Adrenal gland (tissue), 19 donors: ENCODE data around the gene SETD3. TPM values are rescaled to one million over a fixed set of nuclear protein-coding genes. Genes with fewer than 3 reads are reported as not detected.
A peak's percentile ranks its signal among the peaks of the same experiment; 100 is the strongest.

Source experiments
- DNase-seq, 7 donors: peaks; one replicate each; pipeline ENCODE4 v3.0.0-alpha.2; 2019 to 2020
- H3K27ac ChIP-seq, 5 donors: fragments of 200-600 bp; sonication (generic) in 4 of 5; 1 replicate in 3 of 5; 2 replicates in 2 of 5; pipeline versions ENCODE4 v1.5.1 to v1.8.0; 2016 to 2020; ENCODE audit warnings: mild to moderate bottlenecking in 1 of 5
- H3K27me3 ChIP-seq: fragments of 200-600 bp; 2 replicates; pipeline ENCODE4 v1.8.0; 2021
- H3K36me3 ChIP-seq, 2 donors: fragments of 200-600 bp; replicated peaks in 1 of 2; 1 replicate in 1 of 2; 2 replicates in 1 of 2; pipeline versions ENCODE4 v1.5.1 to v1.8.0; 2018 to 2022
- H3K4me1 ChIP-seq, 2 donors: fragments of 200-600 bp; replicated peaks in 1 of 2; 1 replicate in 1 of 2; 2 replicates in 1 of 2; pipeline versions ENCODE4 v1.5.1 to v1.8.0; 2018 to 2021
- H3K4me3 ChIP-seq, 4 donors: fragments of 200-600 bp; sonication (generic) in 3 of 4; one replicate each; pipeline ENCODE4 v1.5.1; 2016 to 2018
- H3K9me3 ChIP-seq, 3 donors: fragments of 200-600 bp; sonication (generic) in 1 of 3; replicated peaks in 1 of 3; 1 replicate in 2 of 3; 2 replicates in 1 of 3; pipeline versions ENCODE4 v1.5.1 to v1.8.0; 2016 to 2021
- POLR2A ChIP-seq, 2 donors: fragments of 450-650 bp; IDR thresholded peaks; one replicate each; pipeline ENCODE4 v1.6.1; 2017; ENCODE audit warnings: antibody characterized with exemption in 2 of 2, mild to moderate bottlenecking in 2 of 2, moderate library complexity in 1 of 2
- WGBS, 4 donors: extraction: QIAGEN DNeasy Blood & Tissue Kit in 2 of 4; methylation state at CpG; one replicate each; pipeline versions ENCODE4 v1.1.5 to v1.1.7; 2013 to 2017; 5-methylcytosine and 5-hydroxymethylcytosine counted together
- intact Hi-C, 2 donors: fragments of 100-400 bp; cut with DNase I; formaldehyde crosslinking; loops; one replicate each; pipeline versions ENCODE4 v1.14.1 to v1.15.0; 2022 to 2023
- long read RNA-seq, 10 donors: library from polyadenylated mRNA in 3 of 10; unstranded in 2 of 10; stranded (forward) in 1 of 10; transcript quantifications; one replicate each; pipeline ENCODE4 v2.0.0 and lab custom pipeline, GENCODE V29; 2021 to 2026
- polyA plus RNA-seq, 3 donors: library from polyadenylated mRNA; stranded (reverse); fragments of 200-250 nt in 2 of 3; fragments of 350-450 nt in 1 of 3; fragmentation: Illumina TruSeq in 1 of 3; extraction: RNeasy Lipid Tissue Mini Kit (QIAGEN cat#74804) in 1 of 3; gene quantifications; one replicate each; pipeline ENCODE4 v1.2.3, GENCODE V29; 2013 to 2014
- total RNA-seq, 9 donors: library from RNA; depleted of rRNA in 4 of 9; stranded (reverse); fragments of >200 nt in 4 of 9; fragments of 120-200 nt in 1 of 9; fragmentation: NEBNext Ultra II Directional in 1 of 9; extraction: Animal tissue kit (Norgen Biotek cat#: 25700) in 1 of 9; gene quantifications; one replicate each; pipeline versions ENCODE4 v1.1.0 to v1.2.4, GENCODE V29; 2013 to 2023
- TF ChIP-seq, protein P1 (sequence below), 6 experiments: fragments of 450-650 bp in 4 of 6; fragments of 200-600 bp in 2 of 6; sonication (generic) in 1 of 6; IDR thresholded peaks; 1 replicate in 5 of 6; 2 replicates in 1 of 6; pipeline versions ENCODE4 v1.5.1 to v1.8.0; 2016 to 2021; ENCODE audit warnings: antibody characterized with exemption in 6 of 6, mild to moderate bottlenecking in 2 of 6, moderate library complexity in 1 of 6
- donor health status: healthy with polysubstance abuse.
- donor health status: Bipolar disorder and iron deficiency.
- donor health status: DM: yes; HTN: yes; CAD: no.
- donor health status: DM: no; HTN: no; CAD: no.
- donor health status: DM: no; HTN: no; CAD: no.
- donor health status: DM: yes; HTN: yes; CAD: no.

SETD3 gene
- total RNA-seq (10 to 100 TPM; 34.6 to 58.6 (median 46.7) TPM), polyA plus RNA-seq (10 to 100 TPM; 23.1 to 56.8 (median 23.9) TPM)
- long read RNA-seq, donor 1, partial matches to known transcripts = 6 of 9 reads
- long read RNA-seq, donor 1, other reads (novel, unspliced or antisense) = 0 of 9 reads
- long read RNA-seq, donor 2, partial matches to known transcripts = 6 of 9 reads
- long read RNA-seq, donor 2, other reads (novel, unspliced or antisense) = 0 of 9 reads
- long read RNA-seq, donor 3, partial matches to known transcripts = 0 of 3 reads
- long read RNA-seq, donor 3, other reads (novel, unspliced or antisense) = 0 of 3 reads
- long read RNA-seq, donor 4, transcript SETD3-202 (13 exons, 2,878 nt) = major isoform, 10 of 18 reads
- long read RNA-seq, donor 4, partial matches to known transcripts = 3 of 18 reads
- long read RNA-seq, donor 4, other reads (novel, unspliced or antisense) = 4 of 18 reads
- long read RNA-seq, donor 5, transcript SETD3-202 (13 exons, 2,878 nt) = major isoform, 57 of 67 reads
- long read RNA-seq, donor 5, partial matches to known transcripts = 2 of 67 reads
- long read RNA-seq, donor 5, other reads (novel, unspliced or antisense) = 6 of 67 reads
- long read RNA-seq, donor 6, transcript SETD3-202 (13 exons, 2,878 nt) = major isoform, 6 of 13 reads
- long read RNA-seq, donor 6, partial matches to known transcripts = 2 of 13 reads
- long read RNA-seq, donor 6, other reads (novel, unspliced or antisense) = 4 of 13 reads
- long read RNA-seq, donor 7, partial matches to known transcripts = 0 of 2 reads
- long read RNA-seq, donor 7, other reads (novel, unspliced or antisense) = 0 of 2 reads
- long read RNA-seq, donor 8, transcript SETD3-202 (13 exons, 2,878 nt) = major isoform, 7 of 18 reads
- long read RNA-seq, donor 8, partial matches to known transcripts = 8 of 18 reads
- long read RNA-seq, donor 8, other reads (novel, unspliced or antisense) = 0 of 18 reads
- long read RNA-seq, donor 9, partial matches to known transcripts = 0 of 3 reads
- long read RNA-seq, donor 9, other reads (novel, unspliced or antisense) = 0 of 3 reads
- long read RNA-seq, donor 10, partial matches to known transcripts = 6 of 7 reads
- long read RNA-seq, donor 10, other reads (novel, unspliced or antisense) = 0 of 7 reads

DNA sequence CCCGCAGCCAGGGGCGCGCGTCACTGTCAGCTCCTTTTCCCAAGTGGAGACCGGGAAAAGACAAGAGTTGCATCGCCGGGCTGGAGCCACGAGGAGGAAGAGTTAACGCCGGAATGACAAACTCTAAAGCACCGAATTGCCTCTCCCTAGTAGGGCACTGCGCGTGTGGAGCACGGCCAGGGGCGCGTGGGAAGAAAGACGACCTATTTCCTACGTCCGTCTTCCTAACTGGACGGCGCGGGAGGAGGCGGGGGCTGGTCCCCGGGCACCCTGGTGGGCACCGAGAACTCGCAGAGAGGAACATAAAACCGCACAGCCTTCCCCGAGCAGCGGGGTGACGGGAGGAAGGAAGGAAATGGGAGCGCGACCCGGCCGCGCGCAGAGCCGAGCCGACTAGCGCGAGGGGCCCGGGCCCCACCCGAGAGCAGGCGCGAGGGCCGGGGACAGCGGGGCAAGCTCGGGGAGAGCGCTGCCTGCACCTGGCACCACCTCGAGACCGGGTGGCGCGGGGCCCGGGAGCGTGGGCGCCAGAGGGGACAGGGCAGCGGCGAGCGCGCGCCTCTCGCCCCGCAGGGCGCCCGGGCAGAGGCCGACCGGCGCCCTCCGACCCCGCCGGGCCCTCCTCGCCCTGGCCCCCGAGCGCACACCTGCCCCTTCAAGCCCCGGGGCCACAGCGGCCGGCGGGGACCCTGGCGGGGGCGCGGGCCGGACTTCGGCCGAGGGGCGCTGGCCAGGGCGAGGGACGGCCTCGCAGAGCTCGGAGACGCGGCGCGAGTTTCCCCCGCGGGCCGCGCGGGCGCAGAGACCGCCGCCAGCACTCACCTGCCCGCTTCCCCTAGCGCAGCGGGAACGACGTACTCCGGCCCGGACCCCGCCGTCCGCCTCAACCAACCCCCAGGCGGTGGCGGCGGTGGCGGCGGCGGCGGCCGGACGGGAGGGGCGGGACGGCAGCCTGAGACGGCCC lies at the start of gene SETD3:
TSS of gene SETD3 (minus strand) at position 954 of the 964 bp plus-strand sequence. CDS start 15,054 bp downstream, outside the sequence.
- Histone ChIP-seq H3K36me3 (no peaks in the 10 kb centered on the region), H3K4me1 (peaks cover 22 to 57% of the 10 kb centered on the region in 2 donors), H3K4me3 (peak within 1 kb of the TSS; percentile 64 to 91 (median 70)), H3K27me3 (no peaks in the 10 kb centered on the region), H3K27ac (peak within 1 kb of the TSS; percentile 23 to 98 (median 89)), H3K9me3 (no peaks in the 10 kb centered on the region)
- TF ChIP-seq POLR2A (IDR thresholded peaks at IDR 0.05) = peak in 1 of 2 donors; percentile 70
- TF ChIP-seq, protein P1, sequence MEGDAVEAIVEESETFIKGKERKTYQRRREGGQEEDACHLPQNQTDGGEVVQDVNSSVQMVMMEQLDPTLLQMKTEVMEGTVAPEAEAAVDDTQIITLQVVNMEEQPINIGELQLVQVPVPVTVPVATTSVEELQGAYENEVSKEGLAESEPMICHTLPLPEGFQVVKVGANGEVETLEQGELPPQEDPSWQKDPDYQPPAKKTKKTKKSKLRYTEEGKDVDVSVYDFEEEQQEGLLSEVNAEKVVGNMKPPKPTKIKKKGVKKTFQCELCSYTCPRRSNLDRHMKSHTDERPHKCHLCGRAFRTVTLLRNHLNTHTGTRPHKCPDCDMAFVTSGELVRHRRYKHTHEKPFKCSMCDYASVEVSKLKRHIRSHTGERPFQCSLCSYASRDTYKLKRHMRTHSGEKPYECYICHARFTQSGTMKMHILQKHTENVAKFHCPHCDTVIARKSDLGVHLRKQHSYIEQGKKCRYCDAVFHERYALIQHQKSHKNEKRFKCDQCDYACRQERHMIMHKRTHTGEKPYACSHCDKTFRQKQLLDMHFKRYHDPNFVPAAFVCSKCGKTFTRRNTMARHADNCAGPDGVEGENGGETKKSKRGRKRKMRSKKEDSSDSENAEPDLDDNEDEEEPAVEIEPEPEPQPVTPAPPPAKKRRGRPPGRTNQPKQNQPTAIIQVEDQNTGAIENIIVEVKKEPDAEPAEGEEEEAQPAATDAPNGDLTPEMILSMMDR (IDR thresholded peaks at IDR 0.05) = peak in 2 of 6 experiments; percentile 19 to 21
- WGBS, 4 donors = 0 to 1% (median 0%) methylated on average over 11 to 122 of the region's 122 CpGs
- intact Hi-C loops = no loop called here
- peak; percentile 62 to 83 (median 72) for DNase-seq

DNA sequence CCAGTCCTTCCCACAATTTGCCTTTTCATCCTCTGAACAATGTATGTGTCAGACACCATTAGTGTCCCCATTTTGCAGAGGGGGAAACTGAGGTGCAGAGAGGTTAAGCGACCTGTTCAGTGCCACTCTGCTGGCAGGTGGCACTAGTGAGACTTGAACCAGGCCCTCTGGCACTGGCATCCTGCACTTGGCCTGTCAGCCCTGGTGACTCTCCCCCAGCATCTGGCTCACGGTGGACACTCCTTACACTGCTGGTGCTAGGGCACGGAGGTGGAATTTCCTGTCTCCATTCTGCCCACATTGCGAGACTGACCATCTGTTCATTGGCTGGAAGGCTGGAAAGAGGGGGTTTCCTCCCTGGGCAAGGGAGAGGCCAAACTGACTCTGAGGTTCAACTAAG lies 49.2 kb upstream of the SETD3 start:
- Histone ChIP-seq H3K36me3 (no peaks in the 10 kb centered on the region), H3K4me1 (no peaks in the 10 kb centered on the region), H3K27me3 (no peaks in the 10 kb centered on the region), H3K27ac (no peak overlapping the region), H3K9me3 (no peaks in the 10 kb centered on the region), H3K4me3 (no peak overlapping the region)
- intact Hi-C loops = no loop called here
- 72 to 81% (median 77%) methylated on average over 2 to 4 of the region's 4 CpGs for WGBS, 4 donors
- TF ChIP-seq, protein P1 (IDR thresholded peaks at IDR 0.05) = no peak
- TF ChIP-seq POLR2A (IDR thresholded peaks at IDR 0.05) = no peak
- DNase-seq = no peak

DNA sequence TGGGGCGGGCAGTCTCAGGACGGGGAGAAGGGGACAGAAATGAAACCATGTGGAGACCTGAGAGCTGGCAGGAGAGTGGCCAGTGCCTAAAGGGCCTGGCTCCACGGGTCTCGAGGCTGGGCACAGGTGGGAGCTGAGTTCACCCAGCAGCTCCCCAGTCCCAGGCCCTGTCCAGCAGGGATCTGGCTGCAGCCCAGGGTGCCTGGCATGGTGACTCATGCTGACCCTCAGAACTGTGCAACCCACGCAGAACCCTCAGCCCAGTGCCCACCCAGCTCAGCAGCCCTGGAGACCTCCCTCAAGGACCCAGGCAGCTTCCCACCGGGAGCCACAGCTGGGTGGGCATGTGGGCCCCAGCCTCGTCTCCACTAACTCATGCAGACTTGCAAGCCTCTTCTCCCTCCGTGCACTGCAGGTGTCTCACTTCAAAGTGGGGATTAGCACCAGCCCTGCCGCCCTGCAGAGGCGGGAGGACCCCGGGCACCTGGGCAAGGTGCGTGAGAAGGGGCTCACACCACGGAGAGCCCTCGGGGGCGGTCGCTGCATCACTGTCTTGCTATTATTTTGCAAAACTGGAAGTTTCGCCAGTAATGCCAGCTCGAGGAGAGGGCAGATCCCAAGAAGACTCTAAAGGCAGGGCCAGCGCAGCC lies 46.9 kb upstream of the SETD3 start:
- H3K9me3 ChIP-seq = no peaks in the 10 kb centered on the region
- H3K4me1 ChIP-seq = peaks cover 10 to 13% of the 10 kb centered on the region in 2 donors
- H3K27me3 ChIP-seq = no peaks in the 10 kb centered on the region
- no peak overlapping the region for H3K27ac ChIP-seq
- intact Hi-C loops = no loop called here
- H3K36me3 ChIP-seq = no peaks in the 10 kb centered on the region
- TF ChIP-seq, protein P1 (IDR thresholded peaks at IDR 0.05) = no peak
- TF ChIP-seq POLR2A (IDR thresholded peaks at IDR 0.05) = no peak
- DNase-seq = peak in 1 of 7 donors; percentile 33
- 71 to 86% (median 77%) methylated on average over 15 to 19 of the region's 19 CpGs for whole genome bisulfite sequencing, 4 donors
- no peak overlapping the region for H3K4me3 ChIP-seq
